HPDE6-E6E7 (cell line): ENCODE data around the gene COQ6.
"Not testable (repeated sequence)": the region's sequence is repeated elsewhere in the genome, so short reads cannot be mapped to it uniquely, and the experiment has no call there.

Source experiments
- DNase-seq: peaks from one replicate; pipeline ENCODE4 v3.0.0; 2011; ENCODE audit warnings: missing footprints; ENCODE audit errors: extremely low spot score

COQ6 gene

GRCh38 chr14:73949752-73950734 lies at the start of gene COQ6, which contains the start of gene FAM161B:
COQ6 (plus strand) TSS chr14:73950302; CDS start chr14:73950333, 31 bp downstream.
FAM161B (minus strand) TSS chr14:73950094; CDS start chr14:73950026, 68 bp downstream.
- DNase-seq, result peak; percentile 95

- no peak for DNase-seq
These were observed 47.1 kb upstream of the COQ6 start for GRCh38 chr14:73903028-73903427.

- DNase-seq, result no peak
These were observed 40.4 kb upstream of the COQ6 start for GRCh38 chr14:73909681-73910080.

- DNase-seq, result no peak
These were observed 36.8 kb upstream of the COQ6 start for GRCh38 chr14:73913256-73913655.

GRCh38 chr14:73916324-73916723 lies 33.8 kb upstream of the COQ6 start:
- DNase-seq, result no peak

GRCh38 chr14:73919457-73919856 lies 30.6 kb upstream of the COQ6 start:
- DNase-seq, result not testable (repeated sequence)

GRCh38 chr14:73924337-73924736 lies 25.8 kb upstream of the COQ6 start:
- no peak for DNase-seq

GRCh38 chr14:73935666-73936065 lies 14.4 kb upstream of the COQ6 start:
- DNase-seq, result peak; percentile 29

GRCh38 chr14:73936548-73936947 lies 13.6 kb upstream of the COQ6 start:
- no peak for DNase-seq

GRCh38 chr14:73937012-73937411 lies 13.1 kb upstream of the COQ6 start:
- no peak for DNase-seq

- DNase-seq, result no peak
These were observed 7.9 kb upstream of the COQ6 start for GRCh38 chr14:73942180-73942579.

- peak; percentile 25 for DNase-seq
These were observed 7.0 kb upstream of the COQ6 start for GRCh38 chr14:73943083-73943482.

- no peak for DNase-seq
These were observed 5.5 kb upstream of the COQ6 start for GRCh38 chr14:73944432-73945158.

GRCh38 chr14:73945159-73945670 lies 4.9 kb upstream of the COQ6 start:
- no peak for DNase-seq

- no peak for DNase-seq
These were observed 3.6 kb downstream of the COQ6 start for GRCh38 chr14:73953731-73954130.

- no peak for DNase-seq
These were observed 5.6 kb downstream of the COQ6 start for GRCh38 chr14:73955674-73956073.

- DNase-seq, result no peak
These were observed 8.5 kb downstream of the COQ6 start for GRCh38 chr14:73958591-73958990.

GRCh38 chr14:73961192-73961591 lies 11.1 kb downstream of the COQ6 start:
- DNase-seq, result no peak

- DNase-seq, result no peak
These were observed 15.1 kb downstream of the COQ6 start for GRCh38 chr14:73965216-73965615.

GRCh38 chr14:73968885-73969284 lies 18.8 kb downstream of the COQ6 start:
- no peak for DNase-seq

GRCh38 chr14:73973497-73973896 lies 23.4 kb downstream of the COQ6 start:
- no peak for DNase-seq

GRCh38 chr14:73976125-73976524 lies 26.0 kb downstream of the COQ6 start:
- no peak for DNase-seq
